Measurements from ENCODE around the gene MRPS24. TPM values are rescaled to one million over a fixed set of nuclear protein-coding genes. Genes with fewer than 3 reads are reported as not detected.

MRPS24 gene
- total and polyA plus RNA-seq, 2 donors (not counting 3 experiments of a cell fraction or from before 2014, with no cell fraction given) = 105 to 279 TPM

DNA sequence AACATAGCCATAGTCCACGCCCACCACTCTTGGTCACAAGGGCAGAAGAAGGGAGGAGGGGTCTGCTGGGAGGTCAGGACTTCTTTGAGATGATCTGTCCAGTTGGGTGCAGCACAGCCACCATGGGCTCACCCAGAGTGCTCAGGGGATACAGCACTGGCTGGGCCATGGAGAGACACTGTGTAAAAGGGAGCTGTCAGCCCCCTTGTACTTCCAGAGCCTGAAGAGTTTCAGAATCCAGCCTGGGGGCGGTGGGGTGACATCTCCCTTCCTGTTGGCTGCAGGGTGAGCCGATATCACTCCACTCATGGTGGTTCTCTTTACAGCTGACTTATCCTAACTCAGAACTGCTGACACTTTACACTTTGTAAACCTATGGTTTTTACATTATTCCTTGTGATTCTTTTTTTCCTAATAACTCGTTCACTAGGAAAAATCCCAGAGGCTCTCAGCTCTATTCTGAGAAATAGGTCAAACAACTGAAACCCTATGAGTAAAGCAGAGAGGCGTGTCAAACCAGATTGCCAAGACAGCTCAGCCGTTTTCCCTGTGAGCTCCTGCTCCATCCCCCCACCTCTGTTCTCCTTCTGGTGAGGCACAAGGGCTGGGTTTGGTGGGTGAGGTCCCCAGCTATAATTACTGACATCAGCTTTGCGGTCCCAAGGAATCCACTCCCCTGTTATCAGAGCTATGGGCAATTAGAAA, 3.2 kb upstream of the MRPS24 start:
- Histone ChIP-seq H3K4me3 (replicated peaks in 1 of 3; ENCODE audit: insufficient read depth in 1 of 3, low read depth in 1 of 3, low read length in 3 of 3) (no peak overlapping the region), H3K9ac (replicated peaks; ENCODE audit: extremely low read depth, insufficient read depth, low read length) (no peak overlapping the region), H3K9me1 (replicated peaks; ENCODE audit: control insufficient read depth, extremely low read depth, insufficient read depth, low read length) (no peaks in the 10 kb centered on the region), H3K4me1 (ENCODE audit: control insufficient read depth, extremely low read depth, insufficient read depth, low read length) (peaks cover 11% of the 10 kb centered on the region), H3K27me3 (ENCODE audit: control insufficient read depth in 2 of 2, insufficient read depth in 2 of 2, low read length in 2 of 2) (no peaks in the 10 kb centered on the region), H3K9me3 (replicated peaks; ENCODE audit: control insufficient read depth, insufficient read depth, low read length) (no peaks in the 10 kb centered on the region), H3K79me2 (ENCODE audit: control insufficient read depth, insufficient read depth, low read length) (no peaks in the 10 kb centered on the region), H2AFZ (ENCODE audit: low read depth, low read length) (no peak overlapping the region), H3K27ac (ENCODE audit: insufficient read depth, low read depth, low read length) (no peak overlapping the region), H3K4me2 (ENCODE audit: insufficient read depth, low read length) (no peak overlapping the region), H3K36me3 (ENCODE audit: control insufficient read depth in 2 of 2, extremely low read depth in 1 of 2, insufficient read depth in 2 of 2, low read length in 2 of 2) (peaks cover 0 to 17% of the 10 kb centered on the region in 2 experiments), H4K20me1 (replicated peaks; ENCODE audit: control insufficient read depth, extremely low read depth, insufficient read depth, low read length) (no peaks in the 10 kb centered on the region)
- dilution Hi-C loops (cut with MboI; ENCODE audit: extremely low pct_ligation_motif_present, low sequenced_read_pairs) = no loop called here
- TF ChIP-seq MYC (IDR thresholded peaks at IDR 0.05; ENCODE audit: low read depth, low read length) (no peak), POLR2A (IDR thresholded peaks at IDR 0.05; ENCODE audit: low read depth, low read length) (no peak), GATA2 (IDR thresholded peaks at IDR 0.05; ENCODE audit: insufficient read depth, insufficient read length, low read depth, low read length) (no peak), FOS (IDR thresholded peaks at IDR 0.05; ENCODE audit: borderline replicate concordance, insufficient read depth, low read length) (no peak)
- TF ChIP-seq, protein P1, sequence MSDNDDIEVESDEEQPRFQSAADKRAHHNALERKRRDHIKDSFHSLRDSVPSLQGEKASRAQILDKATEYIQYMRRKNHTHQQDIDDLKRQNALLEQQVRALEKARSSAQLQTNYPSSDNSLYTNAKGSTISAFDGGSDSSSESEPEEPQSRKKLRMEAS (IDR thresholded peaks at IDR 0.05; ENCODE audit: insufficient read depth, insufficient read length) = no peak
- intact Hi-C loops (cut with micrococcal nuclease) = no loop called here
- ChIA-PET POLR2A (interaction anchor here (0.6 kb wide), 1 partner anchor 92 kb away, joined by 12 read pairs; no protein-coding TSS in a partner anchor), CTCF (interaction anchor here (1.0 to 1.2 kb wide), 2 partner anchors 33 to 290 kb away, joined by 3 read pairs; partner anchors contain the start of gene STK17A)
- BruUV-seq (replicated peaks) = no TSS peak
- no peak for DNase-seq (ENCODE audit: low read depth, low spot score)
- no peak for FAIRE-seq

DNA sequence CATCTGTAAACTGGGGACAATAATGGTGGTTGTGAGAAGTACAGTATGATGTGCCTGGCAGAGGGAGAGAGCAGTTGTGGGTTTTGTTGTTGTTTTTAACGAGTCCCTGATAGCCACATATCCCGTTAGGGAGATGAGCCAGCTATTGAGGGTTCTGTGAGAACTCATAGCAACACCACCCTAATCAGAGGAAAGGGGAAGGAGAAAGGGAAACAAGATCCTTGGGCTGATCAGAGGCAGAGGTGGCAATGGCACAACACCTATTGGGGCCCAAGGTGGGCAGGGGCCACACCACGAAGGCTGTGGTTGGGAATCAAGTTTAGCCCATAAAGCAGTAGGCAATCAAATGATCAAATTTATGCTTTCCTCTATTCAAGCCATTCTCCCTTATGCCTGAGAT, 1.7 kb upstream of the MRPS24 start:
- TF ChIP-seq POLR2A (IDR thresholded peaks at IDR 0.05; ENCODE audit: low read depth, low read length) = no peak
- TF ChIP-seq, protein P2, sequence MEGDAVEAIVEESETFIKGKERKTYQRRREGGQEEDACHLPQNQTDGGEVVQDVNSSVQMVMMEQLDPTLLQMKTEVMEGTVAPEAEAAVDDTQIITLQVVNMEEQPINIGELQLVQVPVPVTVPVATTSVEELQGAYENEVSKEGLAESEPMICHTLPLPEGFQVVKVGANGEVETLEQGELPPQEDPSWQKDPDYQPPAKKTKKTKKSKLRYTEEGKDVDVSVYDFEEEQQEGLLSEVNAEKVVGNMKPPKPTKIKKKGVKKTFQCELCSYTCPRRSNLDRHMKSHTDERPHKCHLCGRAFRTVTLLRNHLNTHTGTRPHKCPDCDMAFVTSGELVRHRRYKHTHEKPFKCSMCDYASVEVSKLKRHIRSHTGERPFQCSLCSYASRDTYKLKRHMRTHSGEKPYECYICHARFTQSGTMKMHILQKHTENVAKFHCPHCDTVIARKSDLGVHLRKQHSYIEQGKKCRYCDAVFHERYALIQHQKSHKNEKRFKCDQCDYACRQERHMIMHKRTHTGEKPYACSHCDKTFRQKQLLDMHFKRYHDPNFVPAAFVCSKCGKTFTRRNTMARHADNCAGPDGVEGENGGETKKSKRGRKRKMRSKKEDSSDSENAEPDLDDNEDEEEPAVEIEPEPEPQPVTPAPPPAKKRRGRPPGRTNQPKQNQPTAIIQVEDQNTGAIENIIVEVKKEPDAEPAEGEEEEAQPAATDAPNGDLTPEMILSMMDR (IDR thresholded peaks at IDR 0.05; ENCODE audit: extremely low read depth in 1 of 2, insufficient read depth in 1 of 2, low read depth in 1 of 2, low read length in 2 of 2) = no peak
- no peak for TF ChIP-seq POLR2AphosphoS5 (IDR thresholded peaks at IDR 0.05; ENCODE audit: insufficient read depth, low read depth, low read length)
- TF ChIP-seq FOS (IDR thresholded peaks at IDR 0.05; ENCODE audit: borderline replicate concordance, insufficient read depth, low read length) = no peak
- TF ChIP-seq GATA2 (IDR thresholded peaks at IDR 0.05; ENCODE audit: insufficient read depth, insufficient read length, low read depth, low read length) = no peak
- TF ChIP-seq JUN (IDR thresholded peaks at IDR 0.05; ENCODE audit: borderline replicate concordance, insufficient read depth, insufficient read length, low read depth) = no peak
- TF ChIP-seq MYC (IDR thresholded peaks at IDR 0.05; ENCODE audit: low read depth, low read length) = no peak
- TF ChIP-seq EZH2 (IDR thresholded peaks at IDR 0.05; ENCODE audit: borderline replicate concordance, low read depth, low read length, severe bottlenecking) = no peak
- TF ChIP-seq, protein P1 (IDR thresholded peaks at IDR 0.05; ENCODE audit: insufficient read depth, insufficient read length) = no peak
- dilution Hi-C loops (cut with MboI; ENCODE audit: extremely low pct_ligation_motif_present, low sequenced_read_pairs) = no loop called here
- Histone ChIP-seq H3K9me1 (replicated peaks; ENCODE audit: control insufficient read depth, extremely low read depth, insufficient read depth, low read length) (no peaks in the 10 kb centered on the region), H3K9me3 (replicated peaks; ENCODE audit: control insufficient read depth, insufficient read depth, low read length) (no peaks in the 10 kb centered on the region), H4K20me1 (replicated peaks; ENCODE audit: control insufficient read depth, extremely low read depth, insufficient read depth, low read length) (no peaks in the 10 kb centered on the region), H3K36me3 (ENCODE audit: control insufficient read depth in 2 of 2, extremely low read depth in 1 of 2, insufficient read depth in 2 of 2, low read length in 2 of 2) (peaks cover 3 to 8% of the 10 kb centered on the region in 2 experiments), H3K4me1 (ENCODE audit: control insufficient read depth, extremely low read depth, insufficient read depth, low read length) (peaks cover 11% of the 10 kb centered on the region), H3K27ac (ENCODE audit: insufficient read depth, low read depth, low read length) (no peak overlapping the region), H3K79me2 (ENCODE audit: control insufficient read depth, insufficient read depth, low read length) (no peaks in the 10 kb centered on the region), H3K27me3 (ENCODE audit: control insufficient read depth in 2 of 2, insufficient read depth in 2 of 2, low read length in 2 of 2) (no peaks in the 10 kb centered on the region), H3K4me2 (ENCODE audit: insufficient read depth, low read length) (no peak overlapping the region), H2AFZ (ENCODE audit: low read depth, low read length) (no peak overlapping the region), H3K4me3 (replicated peaks in 1 of 3; ENCODE audit: insufficient read depth in 1 of 3, low read depth in 1 of 3, low read length in 3 of 3) (no peak overlapping the region), H3K9ac (replicated peaks; ENCODE audit: extremely low read depth, insufficient read depth, low read length) (no peak overlapping the region)
- ChIA-PET POLR2A (no interaction called here), CTCF (no interaction called here)
- DNase-seq (ENCODE audit: low read depth, low spot score) (no peak), FAIRE-seq (no peak)
- intact Hi-C loops (cut with micrococcal nuclease) = no loop called here
- no TSS peak for BruUV-seq (replicated peaks)
